Measurements from ENCODE around the gene PLXNA2.

GRCh38 chr1:208235982-208236761 lies 8.0 kb downstream of the PLXNA2 start:
- TF ChIP-seq EZH2phosphoT487 (IDR thresholded peaks at IDR 0.05; ENCODE audit: insufficient read depth, low read depth) (no peak), EZH2 (IDR thresholded peaks at IDR 0.05; ENCODE audit: insufficient read depth, poor library complexity, severe bottlenecking) (no peak)
